Glomerular endothelial cell (primary cell): ENCODE measurements around the gene MRPL11. TPM values are rescaled to one million over a fixed set of nuclear protein-coding genes. Genes with fewer than 3 reads are reported as not detected.
"Not testable (repeated sequence)": the region's sequence is repeated elsewhere in the genome, so short reads cannot be mapped to it uniquely, and the experiment has no call there.

ENCODE experiments used
- DNase-seq: peaks from one replicate; pipeline ENCODE4 v3.0.0-alpha.2; 2011; ENCODE audit warnings: low read depth, low spot score; ENCODE audit errors: extremely low read depth
- total RNA-seq: library from RNA; depleted of rRNA; stranded (reverse); fragments of >200 nt; gene quantifications from 2 replicates; pipeline ENCODE4 v1.2.3, GENCODE V29; 2015

The MRPL11 gene
- total RNA-seq, 1 donor from 2014 or later, result 30.1 TPM

GRCh38 chr11:66432597-66432996, 6.1 kb downstream of the MRPL11 start:
- no peak for DNase-seq

GRCh38 chr11:66431871-66432329, 6.7 kb downstream of the MRPL11 start:
- not testable (repeated sequence) for DNase-seq

GRCh38 chr11:66431287-66431686, 7.4 kb downstream of the MRPL11 start:
- not testable (repeated sequence) for DNase-seq

- DNase-seq, result no peak
Measured at GRCh38 chr11:66429983-66430602, 8.6 kb downstream of the MRPL11 start.

GRCh38 chr11:66428933-66429332, 9.7 kb downstream of the MRPL11 start:
- DNase-seq, result no peak

- DNase-seq, result no peak
Measured at GRCh38 chr11:66426314-66426713, 12.3 kb downstream of the MRPL11 start.

- DNase-seq, result peak; percentile 47
Measured at GRCh38 chr11:66421492-66422205, 17.0 kb downstream of the MRPL11 start.

- DNase-seq, result no peak
Measured at GRCh38 chr11:66420671-66421476, 17.8 kb downstream of the MRPL11 start, which contains the start of gene NPAS4. NPAS4 (plus strand) TSS chr11:66421035; CDS start chr11:66421180, 145 bp downstream.

GRCh38 chr11:66419825-66420224, 18.8 kb downstream of the MRPL11 start:
- no peak for DNase-seq

- no peak for DNase-seq
Measured at GRCh38 chr11:66418986-66419308, 19.7 kb downstream of the MRPL11 start.

- no peak for DNase-seq
Measured at GRCh38 chr11:66418168-66418985, 20.3 kb downstream of the MRPL11 start.

GRCh38 chr11:66417000-66417399, 21.6 kb downstream of the MRPL11 start:
- no peak for DNase-seq

GRCh38 chr11:66415423-66415822, 23.2 kb downstream of the MRPL11 start:
- DNase-seq, result no peak

- DNase-seq, result no peak
Measured at GRCh38 chr11:66414120-66414934, 24.3 kb downstream of the MRPL11 start.

- no peak for DNase-seq
Measured at GRCh38 chr11:66413167-66413566, 25.5 kb downstream of the MRPL11 start.

- DNase-seq, result no peak
Measured at GRCh38 chr11:66412110-66412509, 26.5 kb downstream of the MRPL11 start.

GRCh38 chr11:66411323-66411722, 27.3 kb downstream of the MRPL11 start:
- DNase-seq, result no peak

- DNase-seq, result no peak
Measured at GRCh38 chr11:66410191-66410590, 28.5 kb downstream of the MRPL11 start.

GRCh38 chr11:66409226-66409625, 29.4 kb downstream of the MRPL11 start:
- no peak for DNase-seq
